Activated CD4-positive, alpha-beta T cell treated with anti-CD3 and anti-CD28 coated beads, Interleukin-2, amount 10 ng/mL, durations not matched to agents 7 days and 5 days (primary cell): Measurements from ENCODE around the gene CLDN4. TPM values are rescaled to one million over a fixed set of nuclear protein-coding genes. Genes with fewer than 3 reads are reported as not detected.
"Not testable (repeated sequence)": the region's sequence is repeated elsewhere in the genome, so short reads cannot be mapped to it uniquely, and the experiment has no call there.

Experiments
- CTCF ChIA-PET: fragments of 350-600 bp; sonication (Branson Sonifier 250); formaldehyde crosslinking; loops from one replicate; lab custom pipeline; 2021; ENCODE audit warnings: antibody characterized with exemption; lab: Charles Lee
- POLR2A ChIA-PET: fragments of 350-600 bp; sonication (Branson Sonifier 250); formaldehyde crosslinking; loops from one replicate; lab custom pipeline; 2021; ENCODE audit warnings: antibody characterized with exemption; lab: Charles Lee
- DNase-seq: peaks from one replicate; pipeline ENCODE4 v3.0.0-alpha.2; 2020
- H3K27ac Mint-ChIP-seq: one replicate; pipeline ENCODE4 v1.8.0; 2021; ENCODE audit warnings: mild to moderate bottlenecking, moderate library complexity, mixed read lengths
- H3K27me3 Mint-ChIP-seq: one replicate; pipeline ENCODE4 v1.8.0; 2021; ENCODE audit warnings: mixed read lengths
- H3K36me3 Mint-ChIP-seq: one replicate; pipeline ENCODE4 v1.8.0; 2021; ENCODE audit warnings: low read depth, mixed read lengths
- H3K4me1 Mint-ChIP-seq: one replicate; pipeline ENCODE4 v1.8.0; 2021; ENCODE audit warnings: mixed read lengths
- H3K4me3 Mint-ChIP-seq: one replicate; pipeline ENCODE4 v1.8.0; 2021; ENCODE audit warnings: mild to moderate bottlenecking, moderate library complexity, mixed read lengths
- H3K9me3 Mint-ChIP-seq: one replicate; pipeline ENCODE4 v1.8.0; 2021; ENCODE audit warnings: mixed read lengths
- total RNA-seq, 2 experiments: library from RNA; stranded (reverse); gene quantifications; one replicate each; pipeline ENCODE4 v1.2.3, GENCODE V29; 2021

The CLDN4 gene
- total RNA-seq, 2 experiments from 2014 or later = 0.27 TPM; not detected in 1

DNA sequence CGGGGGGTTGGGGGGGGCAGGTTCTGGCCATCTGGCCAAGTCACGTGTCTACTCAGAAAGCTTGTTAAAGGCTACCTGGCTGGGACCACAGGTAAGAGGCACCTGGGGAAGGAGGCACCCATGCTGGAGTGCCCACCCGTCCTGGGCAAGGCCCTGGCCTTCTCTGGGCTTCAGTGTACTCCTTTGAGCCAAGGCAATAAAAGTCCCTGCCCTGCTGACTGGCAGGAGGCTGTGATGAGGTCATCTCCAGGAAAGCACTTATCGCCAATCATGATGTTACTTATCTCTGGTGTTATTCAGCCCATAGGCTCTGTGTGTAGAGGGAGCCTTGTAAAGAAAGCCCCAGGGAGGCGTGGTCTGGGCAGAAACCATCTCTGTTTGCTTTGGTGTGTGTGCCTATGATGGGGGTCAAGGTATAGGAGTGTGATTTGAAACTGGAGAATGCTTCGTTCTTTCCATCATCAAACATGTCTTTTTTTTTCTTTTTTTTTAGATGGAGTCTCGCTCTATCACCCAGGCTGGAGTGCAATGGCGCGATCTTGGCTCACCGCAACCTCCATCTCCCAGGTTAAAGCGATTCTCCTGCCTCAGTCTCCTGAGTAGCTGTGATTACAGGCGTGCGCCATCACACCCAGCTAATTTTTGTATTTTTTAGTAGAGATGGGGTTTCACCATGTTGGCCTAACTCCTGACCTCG lies 2.5 kb upstream of the CLDN4 start:
- peaks cover 13% of the 10 kb centered on the region for H3K27me3 Mint-ChIP-seq
- CTCF ChIA-PET = interaction anchor here (1.7 kb wide), 1 partner anchor 198 kb away, joined by 3 read pairs; no protein-coding TSS in a partner anchor
- no peak overlapping the region for H3K4me3 Mint-ChIP-seq
- H3K27ac Mint-ChIP-seq = no peak overlapping the region
- H3K36me3 Mint-ChIP-seq = no peaks in the 10 kb centered on the region
- POLR2A ChIA-PET = no interaction called here
- peaks cover 25% of the 10 kb centered on the region for H3K4me1 Mint-ChIP-seq
- no peak for DNase-seq
- H3K9me3 Mint-ChIP-seq = no peaks in the 10 kb centered on the region

- Mint-ChIP-seq H3K4me1 (peaks cover 25% of the 10 kb centered on the region), H3K4me3 (no peak overlapping the region), H3K36me3 (no peaks in the 10 kb centered on the region), H3K27ac (no peak overlapping the region), H3K27me3 (peaks cover 13% of the 10 kb centered on the region), H3K9me3 (no peaks in the 10 kb centered on the region)
- POLR2A ChIA-PET = no interaction called here
- CTCF ChIA-PET = no interaction called here
- no peak for DNase-seq
These were observed 1.8 kb upstream of the CLDN4 start for GRCh38 chr7:73828972-73829371.

GRCh38 chr7:73829505-73829904 lies 1.3 kb upstream of the CLDN4 start:
- Mint-ChIP-seq H3K4me3 (no peak overlapping the region), H3K27me3 (peaks cover 13% of the 10 kb centered on the region), H3K27ac (no peak overlapping the region)

DNA sequence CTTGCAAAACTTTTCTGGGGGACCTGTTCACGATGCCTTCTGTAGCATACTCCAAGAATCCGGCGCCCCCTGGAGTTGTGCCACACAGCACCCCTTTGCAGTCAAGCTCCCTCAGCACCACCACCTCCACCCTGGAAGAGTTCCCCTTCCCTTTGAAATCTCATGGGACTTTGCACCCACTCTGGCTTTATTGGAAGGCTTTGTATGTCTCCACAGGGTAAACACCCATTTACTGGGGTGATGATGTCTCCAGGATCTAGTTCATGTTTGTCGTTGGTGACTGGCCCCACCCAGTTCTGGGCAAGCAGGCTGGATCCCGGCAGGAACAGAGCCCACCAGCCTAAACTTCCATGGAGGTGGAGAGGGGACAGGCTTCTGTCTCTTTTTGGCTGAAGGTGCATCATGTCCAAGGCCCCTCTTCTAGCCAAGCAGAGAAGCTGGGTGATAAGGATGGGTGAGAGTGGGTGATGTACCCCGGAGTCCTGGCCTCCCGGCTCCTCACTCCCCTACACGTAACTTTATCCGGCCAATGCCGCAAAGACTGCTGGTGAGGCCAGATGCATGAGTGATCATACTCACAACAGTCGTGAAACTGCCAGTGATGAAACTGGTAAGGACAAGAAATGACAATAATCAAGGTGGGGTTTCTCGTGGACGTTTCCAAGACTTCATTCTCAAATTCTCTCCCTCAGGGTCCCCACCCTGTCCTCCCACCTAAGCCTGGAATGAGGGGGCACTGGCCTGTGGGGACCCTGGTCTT lies 695 bp upstream of the CLDN4 start:
- ChIA-PET POLR2A (no interaction called here), CTCF (interaction anchor here (0.5 kb wide), 1 partner anchor 14 kb away, joined by 3 read pairs; no protein-coding TSS in a partner anchor)
- H3K4me3 Mint-ChIP-seq = no peak overlapping the region
- no peak overlapping the region for H3K27ac Mint-ChIP-seq
- H3K27me3 Mint-ChIP-seq = peaks cover 13% of the 10 kb centered on the region
- no peak for DNase-seq
- peaks cover 25% of the 10 kb centered on the region for H3K4me1 Mint-ChIP-seq
- H3K9me3 Mint-ChIP-seq = no peaks in the 10 kb centered on the region
- no peaks in the 10 kb centered on the region for H3K36me3 Mint-ChIP-seq

More at GRCh38 chr7:73829505-73829904, 1.3 kb upstream of the CLDN4 start:
- no peaks in the 10 kb centered on the region for H3K9me3 Mint-ChIP-seq
- no peak for DNase-seq
- no peaks in the 10 kb centered on the region for H3K36me3 Mint-ChIP-seq
- peaks cover 25% of the 10 kb centered on the region for H3K4me1 Mint-ChIP-seq
- POLR2A ChIA-PET = no interaction called here
- CTCF ChIA-PET = interaction anchor here (0.5 kb wide), 1 partner anchor 14 kb away, joined by 3 read pairs; no protein-coding TSS in a partner anchor

GRCh38 chr7:73831584-73831833 lies 713 bp downstream of the CLDN4 start:
- no peaks in the 10 kb centered on the region for H3K9me3 Mint-ChIP-seq
- no peaks in the 10 kb centered on the region for H3K36me3 Mint-ChIP-seq
- no peak overlapping the region for H3K27ac Mint-ChIP-seq
- peaks cover 12% of the 10 kb centered on the region for H3K27me3 Mint-ChIP-seq
- H3K4me3 Mint-ChIP-seq = no peak overlapping the region
- CTCF ChIA-PET = no interaction called here
- DNase-seq = no peak
- POLR2A ChIA-PET = no interaction called here
- H3K4me1 Mint-ChIP-seq = peaks cover 24% of the 10 kb centered on the region

GRCh38 chr7:73831834-73832651 lies 1.2 kb downstream of the CLDN4 start:
- ChIA-PET POLR2A (no interaction called here), CTCF (no interaction called here)
- H3K9me3 Mint-ChIP-seq = no peaks in the 10 kb centered on the region
- no peak for DNase-seq
- peaks cover 7% of the 10 kb centered on the region for H3K27me3 Mint-ChIP-seq
- H3K27ac Mint-ChIP-seq = no peak overlapping the region
- no peak overlapping the region for H3K4me3 Mint-ChIP-seq
- H3K4me1 Mint-ChIP-seq = peaks cover 18% of the 10 kb centered on the region
- no peaks in the 10 kb centered on the region for H3K36me3 Mint-ChIP-seq

GRCh38 chr7:73832806-73833205 lies 2.0 kb downstream of the CLDN4 start:
- Mint-ChIP-seq H3K9me3 (no peaks in the 10 kb centered on the region), H3K27ac (no peak overlapping the region), H3K4me3 (no peak overlapping the region), H3K4me1 (peaks cover 11% of the 10 kb centered on the region), H3K36me3 (no peaks in the 10 kb centered on the region), H3K27me3 (no peaks in the 10 kb centered on the region)
- CTCF ChIA-PET = interaction anchor here (1.4 kb wide), 1 partner anchor 8 kb away, joined by 3 read pairs; no protein-coding TSS in a partner anchor
- DNase-seq = no peak
- POLR2A ChIA-PET = no interaction called here

- no peaks in the 10 kb centered on the region for H3K9me3 Mint-ChIP-seq
- H3K27ac Mint-ChIP-seq = no peak overlapping the region
These were observed 2.6 kb downstream of the CLDN4 start for GRCh38 chr7:73833251-73833919.

GRCh38 chr7:73834626-73835191 lies 3.9 kb downstream of the CLDN4 start:
- no peak for DNase-seq
- CTCF ChIA-PET = interaction anchor here (0.7 kb wide), 1 partner anchor 10 kb away, joined by 3 read pairs; no protein-coding TSS in a partner anchor
- no peaks in the 10 kb centered on the region for H3K9me3 Mint-ChIP-seq
- POLR2A ChIA-PET = no interaction called here
- no peaks in the 10 kb centered on the region for H3K27me3 Mint-ChIP-seq
- H3K4me3 Mint-ChIP-seq = no peak overlapping the region
- H3K36me3 Mint-ChIP-seq = no peaks in the 10 kb centered on the region
- H3K27ac Mint-ChIP-seq = no peak overlapping the region
- H3K4me1 Mint-ChIP-seq = peaks cover 7% of the 10 kb centered on the region

More at GRCh38 chr7:73833251-73833919, 2.6 kb downstream of the CLDN4 start:
- CTCF ChIA-PET = interaction anchor here (0.9 to 1.4 kb wide), 3 partner anchors 8 to 24 kb away, joined by 3 to 4 read pairs (median 3); partner anchors contain the start of gene METTL27
- Mint-ChIP-seq H3K36me3 (no peaks in the 10 kb centered on the region), H3K4me1 (peaks cover 9% of the 10 kb centered on the region), H3K4me3 (no peak overlapping the region), H3K27me3 (no peaks in the 10 kb centered on the region)
- no peak for DNase-seq
- POLR2A ChIA-PET = interaction anchor here (0.6 kb wide), 1 partner anchor 172 kb away, joined by 3 read pairs; no protein-coding TSS in a partner anchor

DNA sequence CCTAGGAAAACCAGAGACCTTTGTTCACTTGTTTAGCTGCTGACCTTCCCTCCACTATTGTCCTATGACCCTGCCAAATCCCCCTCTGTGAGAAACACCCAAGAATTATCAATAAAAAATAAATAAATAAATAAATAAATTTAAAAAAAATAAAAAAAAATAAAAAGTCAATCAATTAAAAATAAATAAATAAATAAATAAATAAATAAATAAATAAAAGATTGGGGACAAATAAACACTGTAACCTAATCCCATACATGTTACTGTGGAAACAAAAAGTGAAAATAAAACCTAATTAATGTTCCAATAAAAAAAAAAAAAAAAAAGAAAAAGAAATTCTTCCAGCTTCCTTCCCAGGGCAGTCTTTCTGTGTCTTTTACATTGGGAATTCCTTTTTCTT lies 6.4 kb downstream of the CLDN4 start:
- H3K9me3 Mint-ChIP-seq, H3K4me3 Mint-ChIP-seq, H3K27me3 Mint-ChIP-seq, DNase-seq, H3K27ac Mint-ChIP-seq, POLR2A ChIA-PET, H3K36me3 Mint-ChIP-seq: not testable (repeated sequence)
- CTCF ChIA-PET = interaction anchor here (0.9 kb wide), 1 partner anchor 13 kb away, joined by 5 read pairs; no protein-coding TSS in a partner anchor
- H3K4me1 Mint-ChIP-seq = peaks cover 13% of the 10 kb centered on the region

- no peaks in the 10 kb centered on the region for H3K9me3 Mint-ChIP-seq
- H3K4me3 Mint-ChIP-seq = no peak overlapping the region
- DNase-seq = no peak
- H3K36me3 Mint-ChIP-seq = no peaks in the 10 kb centered on the region
- no peak overlapping the region for H3K27ac Mint-ChIP-seq
- POLR2A ChIA-PET = no interaction called here
- H3K27me3 Mint-ChIP-seq = peaks cover under 1% of the 10 kb centered on the region
- CTCF ChIA-PET = no interaction called here
- H3K4me1 Mint-ChIP-seq = peaks cover 15% of the 10 kb centered on the region
These were observed 7.8 kb downstream of the CLDN4 start for GRCh38 chr7:73838642-73839041.

GRCh38 chr7:73839290-73839689 lies 8.5 kb downstream of the CLDN4 start:
- Mint-ChIP-seq H3K9me3 (no peaks in the 10 kb centered on the region), H3K4me3 (no peak overlapping the region), H3K4me1 (peaks cover 18% of the 10 kb centered on the region), H3K27ac (no peak overlapping the region), H3K36me3 (no peaks in the 10 kb centered on the region), H3K27me3 (peaks cover 5% of the 10 kb centered on the region)
- POLR2A ChIA-PET = no interaction called here
- no peak for DNase-seq
- CTCF ChIA-PET = interaction anchor here (1.4 kb wide), 1 partner anchor 16 kb away, joined by 5 read pairs; no protein-coding TSS in a partner anchor
